Esophagus muscularis mucosa (tissue), 3 donors: Measurements from ENCODE around the gene CTRB2.

Source experiments
- EP300 ChIP-seq: sonication (generic); formaldehyde crosslinking; IDR thresholded peaks from one replicate; pipeline ENCODE4 v1.6.1; 2017; ENCODE audit warnings: antibody characterized with exemption
- POLR2AphosphoS5 ChIP-seq, 2 donors: sonication (generic); formaldehyde crosslinking; IDR thresholded peaks; one replicate each; pipeline ENCODE4 v1.6.1; 2017; ENCODE audit warnings: antibody characterized with exemption in 2 of 2

GRCh38 chr16:75238853-75239541 is 32.0 kb upstream of the CTRB2 start:
- TF ChIP-seq EP300 (no peak), POLR2AphosphoS5 (IDR thresholded peaks at IDR 0.05) (no peak)
